Activated CD4-positive, alpha-beta T cell treated with anti-CD3 and anti-CD28 coated beads for 48 hours (primary cell): Measurements from ENCODE around the gene RNGTT.

Experiments used
- DNase-seq: peaks from one replicate; pipeline ENCODE4 v3.0.0-alpha.2; 2020

Gene RNGTT

DNA sequence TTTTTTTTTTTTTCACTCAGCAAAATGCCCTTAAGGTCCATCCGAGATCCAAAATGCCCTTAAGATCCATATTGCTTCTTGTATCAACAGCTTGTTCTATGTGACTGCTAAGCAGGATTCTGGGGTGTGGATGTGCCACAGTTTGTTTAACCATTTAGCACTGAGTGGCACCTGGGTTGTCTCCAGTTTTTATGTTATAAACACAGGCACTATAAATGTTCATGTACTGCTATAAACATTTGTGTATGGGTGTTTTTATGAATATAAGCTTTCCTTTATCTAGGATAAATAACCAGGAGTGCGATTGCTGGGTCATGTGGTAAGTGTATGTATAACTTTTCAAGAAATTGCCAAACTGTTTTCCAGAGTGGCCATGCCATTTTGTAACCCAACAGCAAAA is 386.0 kb downstream of the RNGTT start:
- no peak for DNase-seq

DNA sequence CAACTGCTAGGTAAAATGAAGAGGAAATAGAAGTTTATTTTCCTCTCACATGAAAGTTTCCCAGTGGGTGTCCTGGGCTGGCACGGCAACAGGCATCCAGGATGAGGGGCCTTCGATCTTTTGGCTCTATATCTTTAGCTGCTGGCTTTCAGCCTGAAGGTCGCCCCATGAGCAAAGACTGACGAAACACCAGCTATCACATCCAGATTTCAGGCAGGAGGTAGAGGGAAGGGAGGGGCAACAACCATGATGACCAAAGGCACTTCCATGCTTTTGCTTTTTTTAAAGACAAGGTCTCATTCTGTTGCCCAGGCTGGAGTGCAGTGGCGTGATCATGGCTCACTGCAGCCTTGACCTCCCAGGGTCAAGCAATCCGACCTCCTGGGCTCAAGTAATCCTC is 387.9 kb downstream of the RNGTT start:
- no peak for DNase-seq

DNA sequence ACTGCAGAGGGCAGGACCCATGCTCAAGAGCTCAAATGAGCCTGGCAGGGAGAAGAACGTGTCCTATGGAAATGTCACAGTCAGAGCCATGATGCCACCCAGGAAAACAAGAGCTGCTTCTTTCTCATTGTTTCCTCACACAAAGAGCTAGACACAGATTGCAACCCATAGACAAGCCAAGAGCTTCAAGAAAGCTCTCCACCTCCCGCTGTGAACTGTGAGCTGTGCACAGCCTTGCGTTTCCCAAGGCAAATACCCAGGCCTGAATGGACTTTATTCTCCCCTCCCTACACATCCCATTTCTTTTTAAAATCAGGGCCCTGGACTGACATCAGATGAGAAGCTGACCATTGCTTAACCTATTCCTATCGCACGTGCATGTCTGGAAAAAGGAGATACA is 388.8 kb downstream of the RNGTT start:
- DNase-seq, result no peak

DNA sequence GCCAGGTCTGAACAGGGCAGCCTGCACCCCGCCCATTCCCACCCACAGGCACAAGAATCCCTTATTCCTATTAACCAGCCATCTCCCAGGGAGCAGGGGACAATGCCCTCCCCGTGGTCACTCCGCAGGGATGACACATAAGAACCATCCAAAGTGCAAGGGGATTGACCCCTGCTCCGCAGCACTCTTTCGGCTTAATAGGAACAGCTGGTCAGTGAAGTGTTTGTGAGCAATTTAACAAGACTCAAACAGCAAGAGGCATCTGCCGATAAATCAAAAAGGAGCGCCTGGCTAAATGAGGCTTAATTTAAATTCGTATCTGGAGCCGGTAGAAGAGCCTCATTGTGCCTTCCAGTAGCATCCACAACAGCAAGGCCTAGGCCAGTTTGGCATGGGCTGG is 389.4 kb downstream of the RNGTT start:
- no peak for DNase-seq

DNA sequence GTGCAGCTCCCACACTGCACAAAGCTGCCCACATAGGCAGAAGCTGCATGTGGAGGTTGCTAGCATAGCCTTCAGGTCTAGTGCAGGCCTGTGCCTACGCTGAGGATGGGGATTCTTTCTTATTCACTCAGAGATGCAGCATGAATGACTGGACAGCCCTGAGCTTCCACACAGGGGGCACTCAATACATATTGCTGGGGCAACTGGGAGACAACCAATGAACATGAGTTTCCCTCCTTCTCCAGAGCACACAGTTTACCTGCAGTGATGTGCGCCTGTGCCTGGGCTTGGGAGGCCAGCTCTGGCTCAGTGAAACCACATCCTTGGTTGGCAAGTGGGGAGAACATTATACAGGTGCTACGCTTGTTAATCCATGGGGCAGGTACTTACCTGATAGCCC is 389.9 kb downstream of the RNGTT start:
- no peak for DNase-seq

DNA sequence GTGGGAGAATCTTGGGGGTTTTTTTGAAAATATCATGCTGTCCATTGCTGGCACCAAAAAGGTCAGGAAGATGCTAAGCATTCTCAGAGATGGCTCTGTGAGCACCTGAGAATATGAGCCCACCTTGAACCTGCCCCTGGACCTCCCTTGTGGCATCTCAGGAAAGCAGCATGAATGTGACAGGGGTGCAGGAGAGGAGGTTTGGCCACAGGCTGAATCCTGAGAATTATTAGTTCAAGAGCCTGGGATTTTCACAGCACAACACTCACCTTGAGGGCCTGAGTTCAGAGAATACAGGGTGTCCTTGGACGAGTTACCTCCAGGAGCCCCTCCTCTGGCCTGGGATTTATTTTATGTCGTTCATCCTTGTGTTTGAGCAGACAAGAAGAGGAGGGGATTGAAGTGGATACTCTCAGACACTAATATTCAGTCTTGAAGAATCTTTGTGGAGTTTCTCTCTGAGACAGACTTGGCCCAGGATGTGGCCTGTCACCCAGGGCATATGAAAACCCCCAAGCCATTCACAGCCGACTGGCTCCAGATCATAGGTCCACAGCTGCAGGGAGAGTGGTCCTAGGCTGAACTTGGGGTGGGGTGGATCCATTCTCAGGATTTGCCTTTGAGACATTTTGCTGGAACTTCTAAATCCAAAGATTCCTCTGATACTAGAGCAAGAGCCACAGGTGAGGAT is 390.8 kb downstream of the RNGTT start:
- DNase-seq, result no peak

DNA sequence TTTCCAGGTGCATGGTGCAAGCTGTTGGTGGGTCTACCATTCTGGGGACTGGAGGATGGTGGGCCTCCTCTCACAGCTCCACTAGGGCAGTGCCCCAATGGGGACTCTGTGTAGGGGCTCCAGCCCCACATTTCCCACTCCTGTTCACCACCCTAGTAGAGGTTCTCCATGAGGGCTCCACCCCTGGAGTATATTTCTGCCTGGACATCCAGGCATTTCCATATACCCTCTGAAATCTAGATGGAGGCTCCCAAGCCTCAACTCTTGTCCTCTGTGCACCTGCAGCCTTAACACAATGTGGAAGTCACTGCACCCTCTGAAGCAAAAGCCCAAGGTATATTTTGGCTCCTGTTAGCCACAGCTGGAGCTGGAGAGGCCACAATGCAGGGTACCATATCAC is 393.5 kb downstream of the RNGTT start:
- DNase-seq, result no peak

DNA sequence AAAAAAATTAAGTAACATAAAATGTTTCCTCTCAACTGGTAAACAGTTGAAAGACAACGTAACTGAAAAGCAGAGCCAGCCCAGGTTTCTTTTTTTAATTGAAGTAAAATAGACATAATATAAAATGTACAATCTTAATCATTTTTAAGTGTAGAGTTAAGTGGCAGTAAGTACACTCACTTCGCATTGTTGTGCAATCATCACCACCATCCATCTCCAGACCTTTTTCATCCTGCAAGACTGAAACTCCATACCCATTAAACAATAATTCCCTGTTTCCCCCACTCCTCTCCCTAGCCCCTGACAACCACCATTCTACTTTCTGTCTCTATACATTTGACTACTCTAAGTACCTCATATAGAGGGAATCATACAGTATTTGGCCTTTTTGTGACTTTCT is 395.7 kb downstream of the RNGTT start:
- DNase-seq, result no peak

DNA sequence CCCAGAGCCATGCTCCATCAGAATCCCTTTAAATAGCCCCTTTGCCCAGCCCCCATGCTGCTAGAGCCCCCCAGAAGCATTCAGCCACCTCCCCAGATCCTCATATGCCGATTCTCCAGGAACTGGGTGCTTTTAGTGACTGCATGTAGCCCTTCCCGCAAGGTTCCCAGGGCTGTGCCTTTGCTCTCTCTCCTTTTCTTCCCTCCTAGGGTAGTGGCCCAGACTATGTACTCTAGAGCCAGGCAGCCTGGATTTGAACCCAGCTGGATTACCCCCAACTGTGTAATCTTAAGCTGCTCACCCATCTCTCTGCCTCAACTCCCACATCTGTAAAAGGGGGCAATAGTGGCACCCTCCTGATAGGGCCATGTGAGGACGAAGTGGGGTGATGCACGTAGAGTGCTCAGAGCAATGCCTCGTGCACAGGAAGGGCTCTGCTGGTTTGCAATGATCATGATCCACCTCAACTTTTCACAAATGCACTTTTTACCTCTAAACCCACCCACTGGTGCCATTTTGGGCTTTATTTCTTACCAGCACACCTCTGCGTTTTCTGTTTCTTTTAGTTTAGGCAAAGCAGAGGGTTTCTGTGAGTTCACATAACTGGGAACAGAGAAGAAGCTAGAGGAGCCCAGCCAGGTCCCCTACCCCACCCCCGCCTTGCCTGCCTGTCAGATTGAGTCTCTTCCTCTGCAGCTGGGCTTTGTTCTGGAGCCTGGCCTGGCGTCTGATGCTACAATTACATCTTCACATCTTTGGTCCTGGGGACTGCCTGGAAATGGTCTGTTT is 396.5 kb downstream of the RNGTT start:
- DNase-seq, result no peak

DNA sequence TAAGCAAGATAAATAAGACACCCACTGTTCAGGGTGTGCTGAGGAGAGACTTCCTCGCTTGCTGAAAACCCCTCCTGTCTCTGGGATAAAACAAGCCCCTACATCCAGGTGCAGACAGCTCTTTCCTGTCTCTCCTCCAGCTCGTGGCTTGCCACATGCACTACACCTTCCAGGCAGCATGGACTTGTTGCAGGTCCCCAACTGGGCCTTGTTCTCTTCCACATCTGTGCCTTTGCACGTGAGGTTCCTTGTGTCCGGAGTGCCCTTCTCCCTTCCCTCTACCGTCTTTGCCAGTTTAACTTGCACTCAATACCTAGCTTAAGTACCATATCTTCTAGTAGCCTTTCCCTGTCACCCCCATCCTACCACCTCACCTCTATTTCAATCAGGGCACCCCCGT is 397.6 kb downstream of the RNGTT start:
- DNase-seq, result no peak

DNA sequence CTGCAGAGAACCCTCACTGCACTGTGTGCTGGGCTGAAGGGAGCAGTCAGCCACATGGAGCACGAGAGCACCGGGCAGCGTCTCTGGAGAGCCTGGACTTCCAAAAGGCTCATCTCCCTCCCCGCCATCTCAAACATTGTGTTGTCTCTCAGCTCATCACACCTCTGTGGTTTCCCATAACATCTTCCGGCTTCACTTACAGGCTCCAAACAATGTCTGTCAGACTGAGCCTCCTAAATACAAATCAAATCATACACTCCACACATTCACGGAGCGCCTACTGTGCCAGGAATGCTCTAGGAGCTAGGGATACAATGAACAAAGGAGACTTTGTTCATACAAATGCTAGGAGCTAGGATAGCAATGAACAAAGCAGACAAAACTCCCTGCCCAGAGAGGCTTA is 398.0 kb downstream of the RNGTT start:
- no peak for DNase-seq

DNA sequence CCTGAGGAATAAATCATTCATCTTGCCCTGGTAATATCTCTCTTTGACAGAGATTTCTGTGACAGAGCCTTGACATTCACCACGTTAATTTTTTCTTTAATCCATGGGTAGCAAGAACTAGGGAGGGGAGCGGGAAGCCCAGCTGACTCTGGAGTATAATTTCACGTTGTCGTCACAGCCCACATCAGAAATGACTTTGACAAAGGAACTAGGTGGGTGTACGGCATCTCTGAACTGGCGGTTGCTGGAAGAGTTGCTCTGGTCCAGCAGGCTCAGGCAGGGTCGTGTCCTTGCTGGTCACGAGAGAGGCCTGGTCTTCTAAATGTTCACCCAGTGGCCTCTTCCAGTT is 400.2 kb downstream of the RNGTT start:
- DNase-seq, result no peak

DNA sequence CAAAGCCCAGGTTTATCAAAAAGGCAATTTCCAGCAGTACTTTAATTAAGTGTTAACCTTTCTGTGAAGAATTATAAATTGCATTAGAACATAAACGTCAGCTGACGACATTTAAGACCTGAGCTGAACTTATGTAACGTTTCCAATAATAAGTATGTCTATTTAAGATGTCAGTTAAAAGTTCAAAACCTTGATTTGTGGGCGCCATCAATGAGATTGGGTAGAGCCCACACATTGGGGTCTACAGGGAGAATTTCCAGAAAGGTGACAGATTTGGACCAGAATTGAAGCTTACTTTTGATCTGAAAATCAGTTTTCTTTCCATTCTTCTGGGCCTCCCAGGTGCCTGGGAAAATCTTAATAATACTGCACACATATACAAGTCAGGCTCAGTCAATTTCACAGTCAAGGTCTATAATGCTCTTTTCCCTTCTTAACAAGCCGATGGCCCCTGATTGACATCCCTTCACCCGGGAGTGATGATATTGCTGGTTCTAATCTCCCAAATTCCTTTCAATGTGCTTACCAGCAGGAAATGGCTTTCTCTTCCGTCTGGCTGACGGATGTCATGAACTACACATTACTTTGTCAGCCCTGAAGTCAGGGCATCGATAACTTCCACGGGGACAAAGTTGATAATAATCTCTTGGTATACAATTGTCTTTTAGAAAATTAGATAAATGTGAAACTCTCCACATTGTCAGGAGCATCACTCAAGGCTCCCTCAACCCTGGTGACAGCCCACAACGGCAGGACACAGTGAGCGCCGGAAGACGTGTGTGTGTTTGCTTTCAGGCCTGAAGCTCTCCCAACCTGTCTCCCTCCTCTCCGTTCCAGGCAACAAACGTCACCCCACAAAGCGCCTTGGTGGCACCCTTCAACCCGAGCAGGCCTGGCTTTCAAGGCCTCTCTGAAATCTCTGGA is 400.8 kb downstream of the RNGTT start:
- DNase-seq, result no peak

DNA sequence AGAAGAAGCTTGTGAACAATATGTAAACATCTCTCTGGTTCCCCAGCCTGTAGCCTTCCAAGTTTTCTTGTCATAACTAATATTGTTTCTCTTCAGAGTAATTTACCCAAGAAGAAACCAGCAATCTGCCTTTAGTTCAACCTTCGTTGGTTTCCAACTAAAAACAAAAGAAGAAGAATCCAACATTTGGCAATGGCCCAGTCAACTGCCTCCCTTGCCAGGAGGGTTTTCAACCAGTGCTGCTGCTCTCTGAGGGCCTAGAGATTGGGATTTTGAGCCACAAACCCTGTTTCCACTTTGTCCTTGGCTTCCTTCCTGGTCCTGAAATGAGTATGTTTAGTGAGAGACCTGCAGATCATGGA is 401.5 kb downstream of the RNGTT start:
- no peak for DNase-seq

DNA sequence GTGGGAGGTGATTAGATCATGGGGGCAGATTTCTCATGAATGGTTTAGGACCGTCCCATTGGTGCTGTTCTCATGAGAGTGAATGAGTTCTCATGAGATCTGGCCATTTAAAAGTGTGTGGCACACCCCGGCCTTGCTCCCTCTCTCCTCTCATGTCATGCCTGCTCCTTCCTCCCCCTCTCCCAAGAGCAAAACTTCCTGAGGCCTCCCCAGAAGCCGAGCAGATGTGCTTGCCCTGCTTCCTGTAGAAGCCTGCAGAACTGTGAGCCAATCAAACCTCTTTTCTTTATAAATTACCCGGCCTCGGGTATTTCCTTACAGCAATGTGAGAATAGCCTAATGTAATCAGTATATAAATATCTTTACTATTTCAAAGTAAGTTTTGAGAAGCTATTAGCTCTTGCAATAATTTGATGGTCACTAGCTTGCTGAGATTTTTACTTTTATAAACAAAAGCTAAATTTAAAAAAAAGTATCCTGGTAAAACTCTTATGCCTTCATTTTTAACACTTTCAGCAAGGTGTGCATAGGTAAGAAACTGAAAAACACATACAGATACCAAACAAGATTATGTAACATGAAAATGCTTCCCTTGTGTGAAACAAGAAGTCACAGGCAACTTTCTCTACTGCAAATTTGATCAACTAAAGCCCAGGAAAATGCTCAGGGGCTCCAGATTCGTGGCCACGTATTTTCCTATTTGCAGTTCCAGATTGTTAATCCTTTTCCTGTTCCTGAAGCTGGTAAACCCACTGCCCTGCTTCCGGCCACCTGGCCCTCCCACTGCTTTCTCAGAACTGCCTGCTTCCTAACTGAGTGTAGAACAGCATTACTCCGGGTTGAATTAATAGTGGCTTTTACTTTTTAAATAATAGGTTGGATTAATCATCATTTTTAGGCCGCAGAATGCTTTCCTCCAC is 402.1 kb downstream of the RNGTT start:
- DNase-seq, result no peak
